HG03095 (cell line): Measurements from ENCODE around the gene SLC28A2.

ENCODE experiments used
- ATAC-seq: cut with Tn5 transposase; IDR thresholded peaks from one replicate; pipeline ENCODE4 v1.9.1; 2021; ENCODE audit warnings: moderate library complexity; ENCODE audit not compliant: unreplicated experiment

The SLC28A2 gene

GRCh38 chr15:45320581-45321205, 68.7 kb downstream of the SLC28A2 start:
- ATAC-seq = no peak

GRCh38 chr15:45326280-45326679, 74.2 kb downstream of the SLC28A2 start:
- no peak for ATAC-seq

DNA sequence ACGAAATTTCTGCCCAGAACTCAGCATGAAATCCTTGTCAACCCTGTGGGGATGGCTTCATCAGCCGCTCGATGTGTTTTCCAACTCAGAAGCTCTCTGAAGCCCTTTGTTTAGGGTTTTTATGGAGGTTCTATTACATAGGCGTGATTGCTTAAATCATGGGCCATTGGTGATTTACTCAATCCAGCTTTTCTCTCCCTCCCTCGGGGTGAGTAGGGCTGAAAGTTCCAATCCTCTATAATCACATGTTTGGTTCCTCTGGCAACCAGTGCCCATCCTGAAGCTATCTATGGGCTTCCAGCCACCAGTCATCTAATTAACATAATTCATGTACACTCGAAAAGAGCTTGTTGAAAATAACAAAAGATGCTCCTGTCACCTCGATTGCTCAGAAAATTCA, 74.7 kb downstream of the SLC28A2 start:
- ATAC-seq = no peak
